CD4-positive, alpha-beta T cell treated with Interleukin-10 for 1 hour (primary cell): ENCODE data around the gene HYDIN.

Source experiments
- DNase-seq: peaks from one replicate; pipeline ENCODE4 v3.0.0-alpha.2; 2020

Gene HYDIN

DNA sequence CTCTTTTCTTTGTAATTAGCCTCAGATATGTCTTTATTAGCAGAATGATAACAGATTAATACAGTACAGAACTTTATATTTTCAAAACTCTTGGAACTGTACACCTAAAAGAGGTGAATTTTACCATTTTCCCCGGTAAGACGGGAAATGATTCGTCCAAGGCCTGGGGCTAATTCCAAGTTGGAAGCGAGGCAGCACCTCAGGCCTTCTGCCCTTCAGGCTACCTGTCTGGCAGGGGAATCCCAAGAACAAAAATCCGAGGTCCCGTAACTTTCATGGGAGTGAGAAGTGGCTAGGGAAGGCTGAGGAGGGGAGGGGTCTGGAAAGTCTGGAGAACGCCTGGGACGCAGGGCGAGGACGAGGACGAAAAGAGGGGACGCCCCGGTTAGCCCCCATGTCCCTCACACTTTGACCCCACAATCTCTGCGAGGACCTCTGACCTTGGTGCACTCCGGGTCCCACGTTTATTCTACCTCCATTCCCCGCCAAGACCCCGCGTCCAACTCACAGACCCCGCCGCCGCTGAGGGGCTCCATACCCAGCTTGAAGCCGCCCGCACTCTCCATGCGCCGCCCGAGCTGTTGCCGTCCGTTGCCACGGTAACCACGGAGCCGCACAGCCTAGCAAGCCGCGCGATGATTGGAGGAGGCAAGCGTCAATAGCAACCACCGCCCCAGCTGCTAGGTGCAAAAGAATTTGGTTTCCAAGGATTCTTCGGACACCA, at the start of gene HYDIN:
Gene HYDIN (minus strand): TSS at position 601 of the 724 bp plus-strand sequence. CDS start 43,827 bp downstream, outside the sequence.
- DNase-seq, result no peak

DNA sequence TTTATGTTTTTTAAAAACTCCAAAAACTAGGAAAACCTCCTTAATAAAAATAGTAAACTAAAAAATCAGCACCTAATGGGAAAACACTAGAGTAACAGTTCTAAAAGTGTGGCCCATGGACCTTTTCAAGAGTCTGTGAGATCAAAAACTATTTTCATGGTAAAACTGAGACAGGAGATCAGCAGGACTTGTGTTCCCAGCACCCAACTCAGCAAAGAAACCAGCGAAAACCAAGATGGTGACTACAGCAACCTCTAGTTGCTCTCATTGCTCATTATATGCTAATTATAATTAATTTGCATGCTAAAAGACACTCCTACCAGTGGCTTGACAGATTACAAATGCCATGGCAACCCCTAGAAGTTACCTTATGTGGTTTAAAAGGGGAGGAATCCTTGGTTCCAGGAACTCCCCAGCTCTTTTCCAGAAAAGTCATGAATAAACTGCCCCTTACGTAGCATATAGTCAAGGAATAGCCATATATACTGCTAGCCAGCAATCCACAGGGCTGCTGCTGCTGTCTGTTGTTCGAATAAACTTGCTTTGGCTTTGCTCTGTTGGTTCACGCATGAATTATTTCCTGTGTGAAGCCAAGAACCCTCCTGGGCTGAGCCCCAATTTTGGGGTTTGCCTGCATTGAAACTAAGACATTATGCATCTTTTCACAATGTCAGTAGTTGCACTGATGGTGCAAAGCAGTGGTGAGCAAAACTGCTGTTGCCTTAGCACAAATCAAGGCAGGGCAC, 46.2 kb upstream of the HYDIN start:
- no peak for DNase-seq

DNA sequence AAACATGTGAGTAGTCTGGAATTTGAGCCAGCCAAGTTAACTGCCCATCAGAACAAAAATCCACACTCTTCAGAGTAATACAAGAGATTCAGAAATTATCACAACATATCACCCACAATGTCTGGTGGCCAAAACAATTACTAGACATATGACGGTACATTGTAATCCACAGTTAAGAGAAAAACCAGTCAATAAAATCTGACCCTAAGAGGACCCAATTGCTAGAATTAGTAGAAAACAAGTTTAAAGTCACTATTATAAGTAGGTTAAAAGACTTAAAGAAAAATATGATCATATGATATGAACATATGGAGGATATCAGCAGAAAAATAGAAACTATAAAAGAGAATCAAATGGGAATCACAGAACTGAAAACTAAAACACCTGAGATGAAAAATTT, 42.9 kb upstream of the HYDIN start:
- no peak for DNase-seq

- no peak for DNase-seq
Observed at GRCh38 chr16:71264299-71264698, 33.8 kb upstream of the HYDIN start.

DNA sequence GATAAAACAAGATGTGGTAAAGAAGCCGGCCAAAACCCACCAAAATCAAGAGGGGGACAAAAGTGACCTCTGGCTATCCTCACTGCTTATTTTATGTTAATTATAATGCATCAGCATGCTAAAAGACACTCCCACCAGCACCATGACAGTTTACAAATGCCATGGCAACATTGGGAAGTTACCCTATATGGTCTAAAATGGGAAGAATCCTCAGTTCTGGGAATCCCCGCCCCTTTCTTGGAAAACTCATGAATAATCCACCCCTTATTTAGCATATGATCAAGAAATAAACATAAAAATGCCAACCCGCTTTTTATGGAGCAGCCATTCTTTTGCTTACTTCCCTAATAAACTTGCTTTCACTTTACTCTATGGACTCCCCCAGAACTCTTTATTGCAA, 33.1 kb upstream of the HYDIN start:
- no peak for DNase-seq

- no peak for DNase-seq
Observed at GRCh38 chr16:71262391-71262790, 31.9 kb upstream of the HYDIN start.

DNA sequence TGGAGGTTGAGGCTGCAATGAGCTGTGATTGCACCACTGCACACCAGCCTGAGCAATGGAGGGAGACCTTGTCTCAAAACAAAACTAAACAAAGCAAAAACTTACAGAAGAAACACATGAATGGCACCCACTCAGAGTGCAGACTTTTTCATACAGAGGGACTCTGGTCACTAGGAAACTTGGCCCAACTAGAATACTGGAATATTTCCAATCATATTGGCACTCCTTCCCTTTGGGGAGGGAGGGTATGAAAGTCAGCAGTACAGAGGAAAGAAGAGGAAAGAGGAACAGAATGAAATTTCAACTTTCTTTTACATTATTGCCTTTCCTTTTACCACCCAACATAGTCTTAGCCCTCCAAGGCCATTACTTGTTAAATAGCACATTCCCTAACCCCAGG, 30.5 kb upstream of the HYDIN start:
- DNase-seq, result no peak

DNA sequence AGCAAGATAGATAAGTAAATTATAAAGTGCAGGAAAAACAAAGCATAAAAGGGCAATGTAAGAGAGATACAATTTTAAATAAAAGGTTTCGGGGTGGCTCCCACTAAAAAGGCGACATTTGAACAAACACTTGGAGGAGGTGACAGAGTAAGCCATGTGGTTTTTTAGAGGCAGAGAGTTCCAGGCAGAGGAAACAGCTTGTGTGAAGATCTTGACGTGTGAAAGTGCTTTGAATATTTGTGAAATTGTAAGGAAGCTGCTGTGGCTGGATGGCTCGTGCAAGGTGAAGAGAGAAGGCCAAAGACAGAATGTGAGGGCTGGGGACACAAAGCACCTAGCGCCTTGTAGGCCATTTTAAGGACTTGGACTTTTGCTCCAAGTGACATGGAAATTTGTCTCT, 28.6 kb upstream of the HYDIN start:
- no peak for DNase-seq

GRCh38 chr16:71258372-71258771, 27.9 kb upstream of the HYDIN start:
- DNase-seq, result no peak

DNA sequence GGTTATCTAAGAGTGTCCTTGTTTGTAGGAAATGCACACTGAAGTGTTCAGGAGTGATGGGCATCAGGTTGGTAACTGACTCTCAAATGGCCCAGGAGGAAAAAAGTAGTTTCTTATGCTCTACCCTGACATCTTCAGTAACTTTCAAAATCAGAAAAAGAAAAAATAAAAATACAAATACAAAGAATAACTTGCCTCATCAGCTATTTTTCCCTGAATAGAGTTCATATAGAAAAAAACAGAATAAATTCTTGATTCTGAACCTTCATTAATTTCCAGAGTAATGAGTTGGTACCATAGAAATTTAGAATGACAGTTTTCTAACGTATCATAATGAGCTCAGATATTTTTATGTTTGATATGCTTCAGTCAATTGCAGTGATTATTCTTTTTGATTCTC, 27.2 kb upstream of the HYDIN start:
- DNase-seq, result no peak

GRCh38 chr16:71255721-71256120, 25.2 kb upstream of the HYDIN start:
- no peak for DNase-seq

GRCh38 chr16:71254832-71255525, 24.5 kb upstream of the HYDIN start:
- no peak for DNase-seq

- DNase-seq, result no peak
Observed at GRCh38 chr16:71250461-71251235, 20.1 kb upstream of the HYDIN start.

DNA sequence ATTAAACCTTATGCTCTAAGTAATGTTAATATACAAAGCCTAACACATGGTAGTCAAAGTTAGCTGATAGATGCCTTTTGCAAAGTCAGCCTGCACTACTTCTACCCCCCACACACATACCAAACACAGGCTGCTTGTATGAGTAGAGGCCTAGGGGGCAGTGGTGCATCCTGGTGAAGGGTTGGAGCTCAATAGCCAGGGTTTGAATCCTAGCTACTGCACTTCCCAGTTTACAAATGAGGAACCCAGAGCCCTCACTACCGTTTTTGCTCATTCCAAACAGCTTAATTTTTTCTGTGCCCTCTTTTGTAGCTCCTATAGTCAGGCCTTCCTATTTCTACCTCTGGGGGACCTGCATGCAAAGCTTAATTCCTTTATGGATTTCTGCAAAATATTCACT, 18.9 kb upstream of the HYDIN start:
- DNase-seq, result no peak

DNA sequence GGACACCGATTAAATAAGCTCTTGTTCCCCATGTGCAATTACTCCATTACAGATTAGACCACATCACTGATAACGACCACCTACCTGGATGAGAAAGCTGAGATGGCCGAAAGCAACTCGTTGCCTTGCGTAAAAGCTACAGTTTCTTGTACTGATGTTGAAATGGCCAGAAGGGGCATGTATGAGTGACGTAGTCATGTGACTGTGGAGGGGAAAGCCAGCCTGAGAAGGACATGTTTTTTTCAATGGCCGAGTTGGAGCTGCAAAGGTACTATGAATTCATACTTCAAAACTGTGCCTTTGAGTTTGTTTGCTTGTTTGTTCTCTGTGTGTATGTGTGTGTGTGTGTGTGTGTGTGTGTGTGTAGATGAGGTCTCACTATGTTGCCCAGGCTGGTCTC, 17.0 kb upstream of the HYDIN start:
- no peak for DNase-seq

GRCh38 chr16:71246309-71246708, 15.8 kb upstream of the HYDIN start:
- no peak for DNase-seq

DNA sequence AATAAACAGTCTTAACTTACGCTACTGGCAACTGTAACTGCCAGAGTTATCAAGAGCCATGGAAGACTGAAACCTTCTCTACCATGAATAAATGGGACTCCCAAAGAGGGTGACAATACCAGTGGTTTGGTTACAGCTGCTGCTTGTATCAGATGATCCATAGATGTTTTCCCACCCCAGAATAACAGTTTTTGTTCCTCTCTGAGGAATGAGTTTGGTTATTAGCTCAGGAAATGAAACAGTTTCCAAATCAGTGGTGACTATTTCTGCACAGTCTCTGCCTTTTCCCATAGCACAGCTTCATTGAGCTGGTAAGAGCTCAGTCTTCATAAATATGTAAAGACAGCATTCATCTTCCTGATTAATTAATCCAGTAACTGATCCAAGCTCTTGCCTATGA, 14.0 kb upstream of the HYDIN start:
- DNase-seq, result no peak

DNA sequence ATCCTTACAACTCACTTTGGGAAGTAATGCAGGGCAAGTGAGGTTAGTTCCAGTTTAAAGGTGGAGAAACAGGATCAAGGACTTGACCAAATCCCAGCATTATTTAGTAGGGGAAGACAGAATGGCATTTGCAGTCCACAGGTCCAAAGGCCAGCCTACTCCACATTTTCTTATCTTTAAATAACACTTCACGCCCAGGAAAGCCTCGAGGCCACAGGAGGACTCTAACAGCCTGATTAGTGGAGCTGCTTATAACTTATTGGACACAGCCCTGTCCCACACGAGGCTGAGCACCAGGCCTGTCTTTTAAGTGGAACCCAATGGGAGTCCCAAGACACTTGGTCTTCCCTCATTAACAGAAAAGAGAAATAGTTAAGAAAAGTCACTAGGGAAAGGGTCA, 12.1 kb upstream of the HYDIN start:
- DNase-seq, result no peak

DNA sequence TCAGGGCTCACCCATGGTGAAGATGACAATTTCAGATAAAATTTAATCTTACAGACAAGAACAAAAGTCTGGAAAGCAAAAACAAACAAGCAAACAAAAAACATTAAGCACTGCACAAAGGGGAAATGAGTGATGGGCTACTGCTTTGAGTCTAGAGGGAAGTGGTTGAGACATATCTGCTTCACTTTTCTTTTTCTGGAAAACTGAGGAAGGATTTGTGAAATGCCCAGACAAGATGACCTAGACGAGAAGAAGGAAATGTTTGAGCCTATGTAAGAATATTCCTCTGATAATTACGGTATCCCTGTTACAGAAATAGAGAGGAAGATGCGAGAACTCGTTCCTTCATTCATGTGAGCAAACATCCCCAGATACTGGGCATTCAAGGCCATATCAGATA, 11.5 kb upstream of the HYDIN start:
- DNase-seq, result no peak

GRCh38 chr16:71229344-71229743, 1.2 kb downstream of the HYDIN start:
- no peak for DNase-seq

- no peak for DNase-seq
Observed at GRCh38 chr16:71226229-71227141, 4.0 kb downstream of the HYDIN start.

DNA sequence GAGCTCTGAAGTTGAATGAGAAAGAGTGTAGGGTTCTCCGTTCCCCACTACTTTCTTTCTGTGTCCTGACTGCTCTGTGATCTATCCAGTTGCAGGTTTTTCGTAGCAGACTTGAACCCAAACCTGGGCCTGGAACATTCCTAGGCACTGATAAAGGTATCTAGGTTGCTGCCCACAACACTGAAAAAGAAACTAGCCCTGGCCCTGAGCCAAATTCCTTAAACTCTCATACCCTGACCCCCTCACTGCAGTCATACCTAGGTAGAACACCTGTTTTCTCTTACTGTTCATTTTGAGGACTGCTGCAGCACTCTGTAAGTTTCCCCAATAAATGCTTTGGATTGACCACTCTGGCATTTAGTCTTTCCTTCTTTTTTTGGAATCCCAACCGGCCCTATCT, 5.4 kb downstream of the HYDIN start:
- no peak for DNase-seq
